Activated naive CD4-positive, alpha-beta T cell treated with anti-CD3 and anti-CD28 coated beads, Interleukin-2, amount 50 U/mL, for 72 hours (primary cell): ENCODE data around the gene RIMS4. TPM values are rescaled to one million over a fixed set of nuclear protein-coding genes. Genes with fewer than 3 reads are reported as not detected.

Source experiments
- ATAC-seq, 2 donors: fragments of 150-1000 bp; cut with Tn5 transposase; 2 replicates each; pipeline ENCODE4 v1.10.0; 2021; ENCODE audit warnings: mild to moderate bottlenecking in 2 of 2, moderate library complexity in 2 of 2
- DNase-seq, 2 donors: peaks; one replicate each; pipeline ENCODE4 v3.0.0; 2021 to 2022; ENCODE audit warnings: low spot score in 2 of 2
- H3K27ac Mint-ChIP-seq, 2 donors: one replicate each; pipeline ENCODE4 v1.8.0; 2022; ENCODE audit warnings: mild to moderate bottlenecking in 2 of 2, mixed read lengths in 2 of 2
- H3K36me3 Mint-ChIP-seq, 2 donors: one replicate each; pipeline ENCODE4 v1.8.0; 2022; ENCODE audit warnings: mixed read lengths in 2 of 2
- H3K9me3 Mint-ChIP-seq, 2 donors: one replicate each; pipeline ENCODE4 v1.8.0; 2022; ENCODE audit warnings: mixed read lengths in 2 of 2
- total RNA-seq, 2 donors: library from RNA; stranded (reverse); gene quantifications; one replicate each; pipeline ENCODE4 v1.2.3, GENCODE V29; 2022

The RIMS4 gene
- total RNA-seq, 2 donors from 2014 or later: 0.18 TPM; not detected in 1

DNA sequence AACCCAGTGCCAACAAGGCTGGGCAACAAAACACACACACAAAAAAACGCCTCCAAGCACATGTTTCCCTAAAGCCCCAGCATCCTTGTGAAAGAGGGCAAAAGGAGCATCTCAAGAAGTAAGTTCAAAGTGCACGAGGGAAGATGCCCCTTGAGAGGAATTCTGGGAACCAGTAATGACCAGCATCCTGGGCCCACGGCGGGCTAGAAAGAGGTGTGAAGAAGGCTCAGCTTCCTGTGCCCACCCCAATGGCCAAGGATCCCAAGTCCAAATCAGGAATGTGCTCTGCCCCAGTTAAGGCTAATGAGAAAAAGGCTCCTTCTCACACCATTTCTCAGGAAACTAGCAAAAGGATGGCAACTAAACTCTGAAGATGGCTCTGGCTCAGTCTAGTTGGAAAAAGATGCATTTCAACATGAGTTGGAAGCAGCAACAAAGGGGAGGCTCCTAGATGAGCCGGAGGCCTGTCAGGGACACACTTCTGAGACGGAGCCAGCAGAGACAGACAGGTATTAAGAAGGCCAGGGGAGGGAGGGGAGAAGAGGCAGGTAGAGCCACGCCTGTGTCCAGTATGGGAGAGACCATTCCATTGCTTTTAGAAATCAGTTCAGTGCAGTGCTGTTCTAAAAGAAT, 3.2 kb downstream of the RIMS4 start:
- Mint-ChIP-seq H3K9me3 (no peaks in the 10 kb centered on the region), H3K27ac (no peak overlapping the region), H3K36me3 (peaks cover 9% of the 10 kb centered on the region in 2 donors)
- no peak for DNase-seq
- ATAC-seq: no peak

GRCh38 chr20:44805979-44806620, 4.2 kb downstream of the RIMS4 start:
- Mint-ChIP-seq H3K9me3 (no peaks in the 10 kb centered on the region), H3K27ac (no peak overlapping the region), H3K36me3 (peaks cover 4% of the 10 kb centered on the region in 2 donors)
- DNase-seq (no peak), ATAC-seq (no peak)

GRCh38 chr20:44805335-44805978, 4.9 kb downstream of the RIMS4 start:
- Mint-ChIP-seq H3K36me3 (no peaks in the 10 kb centered on the region), H3K9me3 (no peaks in the 10 kb centered on the region), H3K27ac (no peak overlapping the region)
- no peak for ATAC-seq
- no peak for DNase-seq

DNA sequence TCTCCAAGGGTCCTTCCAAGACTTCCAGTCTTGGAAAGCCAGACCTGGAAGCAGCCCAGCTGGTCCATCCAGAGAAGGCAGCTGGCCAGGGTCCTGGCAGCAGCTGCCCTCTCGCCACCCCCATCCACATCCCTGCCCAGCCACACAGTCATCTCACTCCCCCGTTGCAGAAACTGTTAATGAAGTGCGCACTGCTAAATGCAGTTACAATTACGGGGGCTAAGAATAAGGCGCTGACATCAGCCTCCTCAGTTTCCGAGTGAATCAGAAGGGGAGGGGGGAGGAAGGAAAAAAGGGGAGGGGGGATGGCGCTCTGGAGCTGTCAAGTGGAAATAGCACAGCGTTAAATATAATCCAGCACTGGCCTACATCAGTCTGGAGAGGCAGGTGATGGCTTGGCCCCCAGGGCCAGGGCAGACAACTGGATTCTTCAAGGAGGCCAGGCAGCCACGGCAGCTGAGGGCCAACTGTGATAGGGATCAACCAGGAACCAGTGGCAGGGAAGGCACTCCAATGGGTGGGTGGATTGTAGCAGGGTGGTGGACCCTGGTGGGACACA, 6.9 kb downstream of the RIMS4 start:
- ATAC-seq: no peak

GRCh38 chr20:44802702-44803101, 7.6 kb downstream of the RIMS4 start:
- no peak for DNase-seq
- Mint-ChIP-seq H3K9me3 (no peaks in the 10 kb centered on the region), H3K27ac (peak overlapping the region in 1 of 2 donors; percentile 49), H3K36me3 (no peaks in the 10 kb centered on the region)
- no peak for ATAC-seq

More for the DNA sequence above, 6.9 kb downstream of the RIMS4 start:
- no peaks in the 10 kb centered on the region for H3K36me3 Mint-ChIP-seq
- H3K9me3 Mint-ChIP-seq: no peaks in the 10 kb centered on the region
- DNase-seq: no peak
- H3K27ac Mint-ChIP-seq: peak overlapping the region in 1 of 2 donors; percentile 49

DNA sequence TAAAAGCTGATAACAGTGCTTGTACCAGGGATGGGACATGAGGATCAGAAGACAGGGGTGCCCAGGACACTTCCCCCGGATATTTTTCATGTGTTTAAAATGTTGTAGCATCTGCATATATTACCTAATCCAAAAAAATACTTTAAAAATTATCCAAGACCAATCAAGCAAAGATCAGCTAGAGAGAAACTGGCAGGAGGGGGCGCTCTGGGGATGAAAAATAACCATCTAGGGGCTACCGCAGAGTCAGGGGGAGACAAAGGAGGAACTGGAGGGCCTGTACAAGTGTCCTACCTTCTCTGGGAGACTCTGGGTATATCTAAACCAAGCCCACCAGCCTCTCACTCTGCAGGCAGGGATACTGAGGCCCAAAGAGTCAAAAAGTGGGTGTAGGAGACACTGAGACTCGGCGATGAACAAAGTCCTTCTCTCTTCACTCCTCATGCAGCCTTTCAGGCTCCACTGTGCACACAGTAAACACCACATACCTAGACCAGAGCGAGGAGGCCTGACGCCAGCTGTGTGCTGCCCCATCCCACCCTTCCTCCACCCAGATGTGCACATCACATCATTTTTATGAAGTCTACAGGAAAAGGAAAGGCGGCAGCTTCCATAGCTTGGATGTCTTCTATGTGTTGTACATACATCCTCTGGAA, 9.8 kb downstream of the RIMS4 start:
- no peak overlapping the region for H3K27ac Mint-ChIP-seq
- no peaks in the 10 kb centered on the region for H3K9me3 Mint-ChIP-seq
- no peak for DNase-seq
- ATAC-seq: no peak
- no peaks in the 10 kb centered on the region for H3K36me3 Mint-ChIP-seq

- Mint-ChIP-seq H3K27ac (no peak overlapping the region), H3K9me3 (no peaks in the 10 kb centered on the region), H3K36me3 (no peaks in the 10 kb centered on the region)
- DNase-seq: no peak
- ATAC-seq: no peak
These were observed 10.7 kb downstream of the RIMS4 start for GRCh38 chr20:44799691-44800090.

DNA sequence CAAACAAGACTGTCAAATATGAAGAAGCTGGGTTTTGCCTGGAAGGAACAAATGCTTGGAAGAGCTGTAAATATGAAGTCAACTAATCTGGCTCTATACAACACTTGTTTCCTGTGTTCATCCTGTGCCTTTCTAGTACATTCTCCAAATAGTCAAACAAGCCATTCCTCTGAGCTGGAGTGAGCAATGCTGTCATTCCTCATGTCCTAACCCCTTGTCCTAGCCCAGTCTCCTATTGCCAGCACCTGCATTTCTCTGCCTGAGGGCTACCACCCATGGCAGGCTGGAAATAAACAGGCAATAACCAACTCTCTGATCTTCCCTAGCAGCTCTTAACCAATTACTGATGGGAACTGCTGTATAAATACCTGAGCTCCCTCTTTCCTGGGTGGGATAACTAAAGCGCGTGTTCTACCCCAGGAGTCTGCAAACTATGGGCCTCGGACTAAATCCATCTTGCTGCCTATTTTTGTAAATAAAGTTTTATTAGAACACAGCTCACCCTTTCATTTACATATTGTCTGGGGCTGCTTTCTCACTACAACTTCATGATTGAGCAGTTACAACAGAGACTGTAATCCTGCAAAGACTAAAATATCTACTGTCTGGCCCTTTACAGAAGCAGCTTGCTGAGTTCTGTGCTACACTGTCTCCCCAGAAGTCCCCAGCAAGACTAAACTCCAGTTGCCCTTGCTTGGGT, 13.4 kb downstream of the RIMS4 start:
- H3K27ac Mint-ChIP-seq: no peak overlapping the region
- DNase-seq (no peak), ATAC-seq (no peak)
- H3K9me3 Mint-ChIP-seq: no peaks in the 10 kb centered on the region
- H3K36me3 Mint-ChIP-seq: no peaks in the 10 kb centered on the region

- ATAC-seq (no peak), DNase-seq (no peak)
- Mint-ChIP-seq H3K27ac (no peak overlapping the region), H3K9me3 (no peaks in the 10 kb centered on the region), H3K36me3 (no peaks in the 10 kb centered on the region)
These were observed 14.0 kb downstream of the RIMS4 start for GRCh38 chr20:44796311-44796710.

DNA sequence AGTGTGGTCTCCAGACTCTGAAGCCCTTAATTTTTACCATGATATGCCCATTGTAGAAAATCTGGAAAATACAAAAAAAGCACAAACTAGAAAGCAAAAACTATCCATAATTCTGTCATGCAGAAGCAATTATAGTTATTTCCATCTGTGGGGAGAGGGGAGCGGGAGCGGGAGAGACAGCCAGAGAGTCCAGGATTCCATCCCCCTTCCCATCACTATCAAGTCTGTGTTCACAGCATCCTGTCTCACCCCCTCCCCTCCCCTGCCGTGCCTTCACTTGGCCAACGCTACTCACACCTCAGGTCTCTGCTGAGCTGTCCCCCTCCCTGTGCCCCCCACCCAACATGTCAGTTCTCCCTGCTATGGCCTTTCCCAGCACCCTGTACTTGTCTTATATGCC, 14.5 kb downstream of the RIMS4 start:
- ATAC-seq: no peak
- peak overlapping the region in 1 of 2 donors; percentile 51 for H3K27ac Mint-ChIP-seq
- no peaks in the 10 kb centered on the region for H3K36me3 Mint-ChIP-seq
- no peaks in the 10 kb centered on the region for H3K9me3 Mint-ChIP-seq
- no peak for DNase-seq

GRCh38 chr20:44792796-44793195, 17.6 kb downstream of the RIMS4 start:
- no peak overlapping the region for H3K27ac Mint-ChIP-seq
- ATAC-seq: no peak

GRCh38 chr20:44790638-44791393, 19.5 kb downstream of the RIMS4 start:
- Mint-ChIP-seq H3K27ac (no peak overlapping the region), H3K9me3 (no peaks in the 10 kb centered on the region), H3K36me3 (no peaks in the 10 kb centered on the region)
- no peak for DNase-seq
- ATAC-seq: no peak

More at GRCh38 chr20:44792796-44793195, 17.6 kb downstream of the RIMS4 start:
- no peak for DNase-seq
- no peaks in the 10 kb centered on the region for H3K36me3 Mint-ChIP-seq
- H3K9me3 Mint-ChIP-seq: no peaks in the 10 kb centered on the region

GRCh38 chr20:44788706-44789456, 21.5 kb downstream of the RIMS4 start:
- no peak overlapping the region for H3K27ac Mint-ChIP-seq
- H3K9me3 Mint-ChIP-seq: no peaks in the 10 kb centered on the region
- H3K36me3 Mint-ChIP-seq: no peaks in the 10 kb centered on the region
- no peak for DNase-seq
- ATAC-seq: no peak

- DNase-seq: no peak
- Mint-ChIP-seq H3K9me3 (no peaks in the 10 kb centered on the region), H3K36me3 (no peaks in the 10 kb centered on the region), H3K27ac (no peak overlapping the region)
- no peak for ATAC-seq
These were observed 23.0 kb downstream of the RIMS4 start for GRCh38 chr20:44787299-44787698.

- ATAC-seq (no peak), DNase-seq (no peak)
- Mint-ChIP-seq H3K36me3 (no peaks in the 10 kb centered on the region), H3K27ac (no peak overlapping the region), H3K9me3 (peaks cover 0 to 4% of the 10 kb centered on the region in 2 donors)
These were observed 24.6 kb downstream of the RIMS4 start for GRCh38 chr20:44785768-44786167.
